Activated CD4-positive, alpha-beta T cell treated with anti-CD3 and anti-CD28 coated beads for 48 hours (primary cell): ENCODE results near the gene ADAMTS12.

Experiments
- DNase-seq: peaks from one replicate; pipeline ENCODE4 v3.0.0-alpha.2; 2020

ADAMTS12 gene

DNA sequence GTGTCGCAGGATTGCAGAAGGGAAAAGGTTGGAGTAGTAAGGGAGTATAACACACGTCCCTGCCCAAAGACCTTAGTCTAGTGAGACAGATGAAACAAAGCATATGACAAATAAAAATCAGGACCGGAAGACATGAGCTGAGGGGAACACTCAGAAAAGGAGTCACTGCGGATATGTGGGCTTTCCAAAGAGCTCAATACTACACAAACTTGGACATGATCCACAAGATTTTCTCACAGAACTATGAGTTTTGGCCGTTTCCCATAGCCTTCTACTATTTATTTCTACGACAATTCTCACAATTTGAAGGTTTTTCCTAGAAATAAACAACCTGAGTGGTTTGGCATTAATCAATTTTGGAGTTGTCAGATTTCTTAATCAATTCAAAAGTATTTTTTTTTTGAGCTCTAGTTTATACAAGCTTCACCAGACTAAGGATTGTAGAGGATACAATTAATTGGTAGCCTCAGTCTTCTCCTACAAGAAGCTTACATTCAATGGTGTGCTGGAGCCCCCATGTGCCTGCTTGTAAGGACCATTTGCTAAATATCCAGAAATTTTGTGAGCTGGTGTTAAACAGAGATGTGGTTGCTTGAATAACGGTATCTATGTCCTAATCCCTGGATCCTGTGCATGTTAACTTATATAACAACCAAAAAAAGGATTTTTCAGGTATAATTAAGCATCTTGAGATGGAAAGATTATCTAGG lies 91.4 kb downstream of the ADAMTS12 start:
- DNase-seq: no peak

DNA sequence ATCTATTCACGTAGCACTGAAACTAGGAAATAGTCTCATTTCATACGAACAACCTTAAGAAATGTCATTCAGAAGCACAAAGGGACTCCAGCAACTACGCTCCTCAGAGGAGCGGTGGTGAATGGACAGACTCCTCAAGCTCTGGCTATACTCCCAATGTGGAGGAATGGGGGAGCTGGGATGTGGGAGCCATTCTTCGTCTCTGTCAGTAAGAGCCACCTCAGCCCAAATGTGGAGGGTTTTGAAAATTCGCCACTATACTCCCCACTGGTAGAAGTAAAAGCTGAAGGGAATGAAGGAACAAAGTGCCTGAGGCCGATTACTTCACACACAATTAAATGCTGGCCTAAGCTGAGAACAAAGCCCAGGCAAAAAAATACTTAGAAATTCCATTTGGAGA lies 96.3 kb downstream of the ADAMTS12 start:
- no peak for DNase-seq

DNA sequence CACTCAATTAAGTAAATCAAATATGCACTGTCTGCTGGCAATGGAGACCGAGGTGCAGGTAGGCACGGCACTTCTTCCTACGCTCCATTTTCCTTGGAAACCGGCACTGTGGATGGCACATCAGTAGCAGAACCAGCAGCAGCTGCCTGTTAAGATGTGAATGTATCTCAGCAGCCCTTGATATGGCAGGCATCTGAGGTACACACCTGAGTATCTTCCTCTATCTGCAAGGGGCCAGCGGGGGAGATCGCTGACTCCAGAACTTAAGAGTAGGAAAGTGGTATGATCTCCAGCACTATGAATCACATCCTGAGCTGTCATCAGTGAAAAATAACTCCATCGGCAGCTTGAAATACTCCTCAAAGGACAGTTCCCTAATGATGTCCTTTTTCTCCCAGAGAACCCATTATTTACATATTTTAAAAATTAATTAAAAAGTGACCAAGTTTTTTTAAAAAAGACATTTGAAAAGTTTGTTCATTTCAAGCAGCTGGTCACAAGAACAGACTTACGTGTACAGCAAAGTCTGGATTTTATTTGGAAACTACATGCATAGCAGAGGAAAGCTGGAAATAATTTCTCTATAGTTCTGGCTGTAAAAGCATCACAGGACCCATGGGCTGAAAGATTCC lies 97.1 kb downstream of the ADAMTS12 start:
- DNase-seq: no peak

DNA sequence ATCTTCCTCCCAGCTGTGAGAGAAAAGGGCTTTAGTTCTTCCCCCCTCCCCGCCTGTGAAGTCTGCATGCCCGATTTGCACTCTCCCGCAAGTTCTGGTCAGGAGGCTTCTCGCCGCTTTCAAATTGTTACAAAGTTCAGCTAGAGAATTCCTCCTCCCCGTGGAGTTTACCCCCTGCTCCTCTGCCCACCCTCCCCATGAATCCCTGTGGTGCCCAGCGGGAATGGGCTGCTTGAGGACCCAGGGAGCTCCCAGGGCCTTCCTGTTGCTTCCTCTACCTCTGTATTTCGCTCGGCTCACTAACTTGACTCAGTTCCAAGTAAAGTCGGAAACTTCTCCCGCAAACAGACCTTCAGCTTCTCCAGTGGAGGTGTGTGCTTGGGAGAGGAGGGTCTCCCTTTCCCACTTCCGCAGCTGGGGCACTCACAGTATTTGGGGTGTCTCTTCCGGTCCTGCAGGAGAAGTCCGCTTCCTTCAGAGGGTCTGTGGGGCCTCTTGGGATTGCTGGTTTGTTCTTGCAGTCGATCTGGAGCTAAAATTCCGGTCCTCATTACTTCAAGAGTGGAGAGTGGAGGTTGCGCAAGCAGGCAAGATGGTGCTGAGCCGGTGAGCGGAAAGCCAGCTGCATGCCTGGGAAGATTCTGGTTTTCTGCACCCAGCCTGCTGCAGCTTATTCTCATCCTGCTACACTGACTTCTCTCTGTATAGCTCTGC lies 97.8 kb downstream of the ADAMTS12 start:
- no peak for DNase-seq

DNA sequence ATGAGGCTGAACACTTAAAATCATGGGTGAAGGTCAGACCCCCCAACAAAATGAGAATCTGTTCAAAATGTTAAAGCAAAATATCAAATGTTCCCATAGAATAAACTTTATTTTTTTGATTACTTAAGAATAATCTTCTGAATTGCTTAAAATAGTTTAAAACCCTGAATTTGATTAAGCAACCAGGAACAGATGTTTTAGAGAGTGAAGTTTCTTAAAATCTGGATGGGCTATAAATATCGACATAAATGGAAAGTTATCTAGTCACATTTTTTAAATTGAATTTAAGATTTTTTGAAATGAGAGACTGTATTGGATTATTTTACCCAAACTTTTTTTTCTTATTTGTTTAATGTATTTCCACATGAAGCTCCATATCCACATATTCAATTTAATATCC lies 98.5 kb downstream of the ADAMTS12 start:
- no peak for DNase-seq

DNA sequence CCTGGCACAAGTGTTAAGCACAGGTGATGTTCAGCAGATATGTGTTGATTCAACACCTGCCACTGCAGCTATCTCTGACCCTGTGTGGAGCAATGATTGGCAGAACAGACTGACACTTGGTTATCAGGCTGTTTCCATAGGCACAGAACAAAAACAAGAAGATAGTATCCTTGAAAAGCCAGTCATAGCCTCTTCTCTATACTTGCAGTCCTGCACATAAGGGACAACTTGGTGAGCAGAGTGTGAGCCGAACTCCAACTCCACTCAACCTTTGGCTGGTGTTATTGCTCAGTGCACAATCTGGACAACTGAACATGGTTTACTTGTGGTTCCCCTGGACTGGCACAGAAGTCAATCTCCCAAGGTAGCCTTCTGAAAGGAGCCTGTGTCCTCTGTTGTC lies 99.2 kb downstream of the ADAMTS12 start:
- DNase-seq: no peak

DNA sequence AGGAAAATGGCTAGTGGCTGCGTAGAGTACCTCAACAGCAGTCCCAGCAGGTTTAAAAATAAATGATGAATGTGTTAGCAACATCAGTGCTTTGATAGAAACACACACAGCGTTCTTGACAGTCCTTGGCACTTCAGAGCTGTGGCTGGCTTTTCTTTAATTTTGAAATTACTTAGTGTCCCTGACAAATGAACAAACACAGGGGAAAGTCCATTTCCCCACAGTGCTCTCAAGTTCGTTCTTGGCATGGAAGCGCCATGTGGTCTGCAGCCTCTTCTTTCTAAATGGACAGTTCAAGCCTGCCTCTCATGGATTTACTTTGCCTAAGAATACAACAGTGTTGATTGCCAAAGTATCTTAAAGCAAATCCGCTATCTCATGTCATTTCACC lies 102.2 kb downstream of the ADAMTS12 start:
- DNase-seq: no peak

DNA sequence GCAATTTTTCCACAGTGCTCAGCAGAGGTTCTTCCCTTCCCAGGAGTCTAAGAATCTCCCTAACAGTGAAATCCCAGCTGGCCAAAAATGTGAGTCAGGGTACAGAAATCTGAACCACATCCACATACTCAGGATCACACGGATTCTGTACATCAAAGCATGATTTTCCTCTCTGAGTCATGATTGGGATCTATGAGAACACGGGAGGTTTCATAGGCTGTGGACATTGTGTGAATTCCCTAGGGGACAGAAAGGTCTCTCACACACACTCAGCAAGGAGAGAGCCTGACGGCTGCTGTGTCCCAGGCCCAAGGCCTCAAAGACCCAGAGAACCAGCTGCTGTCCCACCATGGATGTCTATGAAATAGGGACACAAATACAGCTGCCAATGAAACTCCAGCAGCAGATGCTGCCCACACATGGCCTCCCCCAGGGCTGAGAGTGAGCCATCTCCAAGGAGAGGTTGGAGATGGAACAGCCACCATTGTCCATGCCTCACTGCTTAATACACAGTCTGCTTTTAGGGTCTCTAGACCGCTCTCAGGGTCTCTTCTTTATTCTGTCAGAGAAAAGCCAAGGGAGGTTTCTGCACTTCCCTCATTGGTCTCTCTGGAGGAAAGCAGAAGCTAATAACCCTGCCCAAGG lies 102.7 kb downstream of the ADAMTS12 start:
- no peak for DNase-seq

DNA sequence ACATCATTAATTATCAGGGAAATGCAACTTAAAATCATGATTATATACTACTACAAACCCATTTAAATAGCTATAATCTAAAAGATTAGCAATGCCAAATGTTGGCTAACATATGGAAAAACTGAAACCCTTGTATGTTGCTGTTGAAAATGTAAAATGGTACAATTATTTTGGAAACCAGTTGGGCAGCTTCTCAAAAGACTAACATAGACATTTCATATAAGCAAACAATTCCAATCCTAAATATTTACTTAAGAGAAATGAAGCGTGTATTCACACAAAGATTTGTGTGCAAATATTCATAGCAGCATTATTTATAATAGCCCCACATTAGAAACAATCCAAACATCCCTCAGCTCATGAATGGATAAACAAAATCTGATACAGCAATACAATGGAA lies 106.2 kb downstream of the ADAMTS12 start:
- DNase-seq: no peak

DNA sequence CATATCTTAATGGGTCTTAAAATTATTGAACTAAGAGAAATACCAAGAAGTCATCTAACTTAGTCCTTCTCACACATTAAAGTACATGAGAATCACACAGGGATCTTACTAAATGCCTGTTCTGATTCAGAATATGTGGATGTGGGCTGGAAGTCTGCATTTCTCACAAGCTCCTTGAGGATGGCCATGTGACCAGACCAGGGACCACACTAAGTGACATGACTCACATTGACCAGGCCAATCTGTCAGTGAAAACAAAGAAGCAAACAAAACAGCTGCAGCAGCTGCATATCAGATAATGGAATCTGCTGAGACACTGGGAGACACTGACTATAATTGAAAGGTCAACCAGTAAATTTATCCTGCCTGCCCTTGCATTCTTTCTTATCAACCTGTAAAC lies 110.5 kb downstream of the ADAMTS12 start:
- DNase-seq: no peak

DNA sequence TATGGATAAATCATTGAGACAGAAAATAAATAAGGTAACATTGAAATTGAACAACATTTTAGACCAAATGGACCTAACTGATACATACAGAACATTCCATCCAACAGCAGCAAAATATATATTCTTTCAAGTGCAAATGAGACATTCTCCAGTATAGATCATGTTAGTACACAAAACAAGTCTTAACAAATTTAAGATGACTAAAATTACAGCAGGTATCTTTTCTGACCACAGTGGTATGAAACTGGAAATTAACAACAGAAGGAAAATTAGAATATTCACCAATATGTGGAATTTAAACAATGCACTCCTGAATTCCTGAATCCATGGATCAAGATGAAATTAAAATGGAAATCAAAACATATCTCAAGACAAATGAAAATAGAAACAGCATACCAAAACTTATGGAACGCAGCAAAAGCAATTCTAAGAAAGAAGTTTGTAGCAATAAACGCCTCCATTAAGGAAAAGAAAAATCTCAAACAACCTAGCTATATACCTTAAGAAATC lies 115.6 kb downstream of the ADAMTS12 start:
- no peak for DNase-seq

DNA sequence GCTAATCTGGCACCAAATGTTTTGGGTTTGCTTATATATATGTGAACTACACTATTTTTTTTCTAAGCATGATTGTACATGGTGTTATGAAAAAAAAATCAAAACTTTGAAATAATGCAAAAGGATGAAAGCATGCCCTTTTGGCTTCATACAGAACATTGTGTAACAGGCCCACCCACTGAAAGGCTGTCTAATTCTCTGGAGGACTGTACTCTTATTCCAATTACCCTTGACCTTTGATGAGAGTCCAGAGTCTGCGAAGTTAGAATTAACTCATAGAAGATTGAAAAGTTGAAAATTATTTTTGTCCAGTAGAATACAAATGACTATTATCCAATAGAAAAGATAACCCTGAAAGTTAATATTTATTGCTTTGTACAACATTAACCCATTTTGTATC lies 117.4 kb downstream of the ADAMTS12 start:
- DNase-seq: no peak

DNA sequence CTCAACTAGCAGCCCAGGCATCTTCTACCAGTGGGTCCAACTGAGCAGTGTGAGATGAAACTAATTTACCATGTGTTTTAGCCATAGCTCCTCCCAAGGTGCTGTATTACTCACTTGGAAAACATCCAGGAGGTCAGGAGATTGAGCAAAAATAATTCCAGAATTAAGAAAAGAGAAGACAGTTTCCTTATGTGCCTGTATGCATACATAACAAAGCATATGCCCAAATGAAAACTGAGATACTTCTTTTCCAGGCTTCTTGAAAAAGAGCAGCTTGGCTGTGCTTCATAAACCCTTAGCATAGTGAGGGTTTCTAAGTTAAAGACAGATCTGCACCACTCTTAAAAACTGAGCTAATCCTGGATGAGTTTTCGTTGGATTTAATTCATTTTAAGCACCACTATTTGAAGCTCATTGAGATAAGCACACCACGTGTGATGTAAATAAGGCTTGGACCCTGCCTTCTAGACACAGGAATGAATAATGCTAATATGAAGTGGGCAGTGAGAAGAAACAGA lies 119.4 kb downstream of the ADAMTS12 start:
- DNase-seq: no peak

DNA sequence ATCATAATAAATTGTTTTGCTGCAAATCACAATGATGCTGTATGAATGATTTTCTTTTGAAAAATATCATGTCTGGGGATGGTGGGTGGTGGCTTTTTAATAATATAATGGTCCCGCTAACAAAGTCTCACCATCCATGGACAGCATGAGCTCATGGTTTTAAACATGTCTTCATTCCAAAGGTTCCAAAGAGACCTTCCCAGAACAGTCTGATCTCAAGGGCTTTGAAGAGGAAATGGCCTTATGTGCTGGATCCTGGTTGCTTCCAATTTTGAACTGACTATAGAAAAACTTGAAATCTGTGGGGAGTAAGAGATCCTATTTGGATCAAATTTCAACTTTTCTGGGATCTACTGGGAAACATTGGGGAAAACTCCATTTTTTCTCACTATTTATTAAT lies 121.8 kb downstream of the ADAMTS12 start:
- DNase-seq: no peak

DNA sequence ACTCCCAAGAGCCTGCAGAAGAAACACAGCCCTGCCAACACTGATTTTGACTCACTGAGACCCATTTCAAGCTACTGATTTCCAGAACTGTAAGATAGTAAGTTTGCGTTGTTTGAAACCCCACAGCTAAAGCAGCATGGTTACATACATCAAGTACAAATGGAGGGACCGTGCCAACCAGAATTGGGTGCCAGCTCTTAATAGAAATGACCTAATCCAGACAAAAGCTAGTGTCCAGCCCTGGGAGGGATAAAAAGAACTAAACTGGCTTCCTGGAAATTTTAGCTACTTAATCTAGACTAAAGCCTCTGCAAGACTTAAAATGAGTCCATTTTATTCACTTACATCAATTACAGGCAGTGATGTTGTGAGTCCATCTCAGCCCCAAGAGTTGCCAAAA lies 122.6 kb downstream of the ADAMTS12 start:
- no peak for DNase-seq

DNA sequence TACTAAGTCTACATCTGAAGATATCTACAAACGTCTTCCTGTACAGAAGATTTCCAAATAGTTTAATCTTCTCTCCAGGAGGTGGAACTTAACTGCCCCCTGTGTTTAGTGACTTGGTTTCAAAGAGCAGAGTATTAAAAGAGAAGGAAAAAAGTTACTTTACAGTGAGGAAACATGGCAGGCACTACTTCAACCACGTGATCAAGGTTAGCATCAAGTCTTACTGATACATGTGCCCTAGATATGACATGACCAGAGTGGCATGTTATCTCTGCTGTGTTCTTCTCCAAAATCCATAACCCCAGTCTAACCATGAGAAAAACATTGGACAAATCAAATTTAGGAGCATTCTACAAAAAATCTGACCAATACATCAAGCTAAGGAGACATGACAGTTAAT lies 125.8 kb downstream of the ADAMTS12 start:
- DNase-seq: no peak

DNA sequence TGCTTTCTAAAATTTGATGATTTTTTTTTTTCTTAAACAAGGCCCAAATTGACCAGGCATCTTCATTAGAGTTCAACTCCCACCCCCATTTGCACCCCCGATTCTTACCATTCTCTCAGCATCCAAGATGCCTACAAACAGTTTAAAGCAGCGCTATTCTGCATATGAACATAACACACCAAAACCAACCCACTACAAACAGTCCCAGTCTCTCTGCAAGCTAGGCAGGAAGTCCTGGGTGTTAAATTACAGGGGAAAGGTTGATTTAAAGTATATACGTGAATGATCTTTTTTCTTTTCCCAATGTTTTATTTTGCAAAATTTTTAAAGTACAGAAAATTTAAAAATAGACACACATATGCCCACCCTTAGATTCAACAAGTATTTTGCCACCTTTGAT lies 127.0 kb downstream of the ADAMTS12 start:
- DNase-seq: no peak

DNA sequence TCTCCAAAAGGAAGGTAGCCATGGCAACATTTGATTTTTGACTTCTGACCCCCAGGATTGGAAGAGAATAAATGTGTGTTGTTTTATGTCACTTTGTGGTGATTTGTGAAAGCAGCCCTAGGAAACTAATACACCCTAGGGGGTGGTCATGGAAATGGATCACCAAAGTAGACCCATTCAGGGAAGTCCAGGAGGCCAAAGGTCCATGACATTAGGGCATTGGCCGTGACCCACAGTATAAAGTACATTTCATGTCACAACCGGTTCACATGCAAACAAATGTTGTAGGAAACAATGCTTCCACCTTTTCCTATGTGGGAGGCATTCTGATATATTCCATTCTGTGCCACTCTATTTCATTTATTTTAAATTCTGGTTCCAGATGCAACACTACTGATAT lies 128.4 kb downstream of the ADAMTS12 start:
- no peak for DNase-seq

DNA sequence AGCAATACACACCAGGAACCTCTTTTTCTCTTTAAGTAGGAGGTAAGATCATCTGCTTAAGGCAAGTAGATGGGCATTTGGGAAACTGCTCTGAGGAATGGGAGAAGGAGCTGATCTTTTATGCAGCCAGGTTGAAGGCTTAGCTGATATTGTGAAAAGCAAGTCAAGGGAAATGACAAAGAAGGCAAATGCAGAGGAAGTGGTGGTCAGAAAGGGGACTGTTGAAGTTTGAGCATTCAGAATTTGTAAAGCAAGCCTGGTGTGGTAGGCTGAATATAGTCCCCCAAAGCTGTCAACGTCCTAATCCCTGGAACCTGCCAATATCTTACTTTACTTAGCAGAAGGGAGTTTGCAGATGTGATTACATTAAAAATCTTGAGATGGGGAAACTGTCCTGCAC lies 128.9 kb downstream of the ADAMTS12 start:
- no peak for DNase-seq

DNA sequence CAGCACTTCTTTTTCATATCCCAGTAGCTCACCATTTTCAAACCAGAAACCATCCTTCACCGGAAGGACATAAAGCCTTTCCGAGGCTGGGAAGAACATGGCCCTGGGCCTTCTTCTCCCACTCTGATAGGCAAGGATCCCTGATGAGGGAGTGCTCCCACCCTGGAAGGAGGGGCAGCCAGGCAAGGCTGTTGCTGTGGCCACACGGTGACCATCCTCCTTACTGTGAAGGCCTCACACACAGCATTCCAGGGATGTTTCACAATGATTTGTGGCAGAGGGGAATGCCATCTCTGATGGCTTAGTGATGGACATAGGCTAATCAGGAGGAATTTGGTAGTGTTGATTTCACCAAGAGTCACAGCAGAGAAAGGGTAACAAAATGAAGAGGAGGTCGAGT lies 130.7 kb downstream of the ADAMTS12 start:
- DNase-seq: no peak

DNA sequence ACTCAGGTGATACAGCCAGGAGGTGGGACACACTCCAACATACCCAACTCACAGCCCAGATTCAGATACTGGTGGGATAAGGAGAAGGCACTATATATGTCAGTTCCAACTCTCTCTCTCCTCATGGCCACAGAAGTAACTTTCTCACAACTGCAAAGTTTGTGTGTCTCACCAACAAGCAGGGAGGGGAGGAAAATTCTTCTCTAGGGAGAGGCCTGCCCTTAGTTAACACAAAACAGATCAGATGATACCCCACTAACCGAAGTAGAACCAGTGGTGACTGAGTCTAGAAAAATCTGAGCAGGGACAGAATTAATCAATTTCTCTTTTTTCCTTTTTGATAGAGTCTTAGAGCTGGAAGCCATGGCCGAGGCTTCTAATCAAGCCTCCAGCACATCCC lies 133.1 kb downstream of the ADAMTS12 start:
- no peak for DNase-seq

DNA sequence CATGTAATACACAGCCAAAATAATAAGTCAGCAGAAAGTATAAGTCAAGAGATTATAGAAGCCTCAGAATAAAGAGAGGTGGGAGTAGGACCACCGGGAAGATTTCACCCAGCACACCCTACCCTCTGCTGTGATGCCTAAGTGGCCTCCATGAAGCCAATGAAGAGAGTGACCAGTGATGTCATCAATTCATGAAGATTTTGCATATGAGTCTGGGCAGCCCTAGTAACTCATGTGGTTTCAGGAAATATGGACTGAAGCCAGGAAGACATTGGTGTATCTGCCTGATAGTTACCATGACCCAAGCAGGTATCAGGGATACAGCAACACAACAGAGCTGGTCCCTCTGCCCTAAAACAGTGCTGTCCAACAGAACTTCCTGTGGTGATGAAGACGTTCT lies 135.3 kb downstream of the ADAMTS12 start:
- no peak for DNase-seq

DNA sequence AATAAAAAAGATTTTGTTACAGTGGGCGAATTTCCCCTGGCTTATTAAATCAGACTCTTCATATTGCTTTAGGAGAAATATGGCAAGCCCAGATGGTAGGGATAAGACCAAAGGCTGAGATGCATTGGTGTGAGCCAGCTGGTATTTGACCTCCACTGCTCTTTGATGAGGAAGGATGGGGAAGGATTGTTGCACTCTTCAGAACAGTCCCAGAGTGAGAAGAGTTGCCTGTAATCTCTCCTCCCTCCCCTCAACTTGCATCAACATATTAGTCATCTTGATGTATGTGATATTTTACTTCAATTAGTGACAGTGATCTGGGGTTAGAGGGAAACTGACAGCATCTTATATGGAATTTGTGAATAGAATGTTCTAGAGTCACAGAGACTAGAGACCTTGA lies 136.6 kb downstream of the ADAMTS12 start:
- no peak for DNase-seq

DNA sequence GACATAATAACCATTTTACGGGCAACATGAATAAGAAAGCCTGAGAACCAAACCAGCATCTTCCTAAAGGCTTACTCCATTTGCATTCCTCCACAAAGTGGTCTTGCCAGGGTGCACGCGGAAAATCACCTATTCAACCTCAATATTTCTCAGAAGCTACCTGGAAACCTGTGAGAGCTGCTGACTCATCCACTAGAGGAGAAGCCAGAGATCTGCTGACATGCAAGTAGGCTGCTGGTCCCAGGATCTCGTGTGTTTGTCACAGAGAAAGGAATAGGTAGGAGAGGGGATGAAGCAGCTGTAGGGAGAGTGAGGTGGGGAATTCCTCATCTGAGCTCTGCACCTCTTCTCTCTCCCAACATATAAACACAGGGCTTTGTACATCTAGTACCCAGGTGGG lies 138.1 kb downstream of the ADAMTS12 start:
- DNase-seq: no peak
